Ishikawa (cell line): ENCODE measurements around the gene PTPRD.

Experiments used
- CEBPB ChIP-seq: IDR thresholded peaks from 2 replicates; pipeline ENCODE4 v1.6.1; 2012
- CREB1 ChIP-seq: IDR thresholded peaks from 2 replicates; pipeline ENCODE4 v1.6.1; 2012; ENCODE audit warnings: low read depth
- EGR1 ChIP-seq: IDR thresholded peaks from 2 replicates; pipeline ENCODE4 v1.6.1; 2012
- EP300 ChIP-seq: IDR thresholded peaks from 2 replicates; pipeline ENCODE4 v1.6.1; 2012; ENCODE audit warnings: borderline replicate concordance
- FOXM1 ChIP-seq: IDR thresholded peaks from 2 replicates; pipeline ENCODE4 v1.6.1; 2012; ENCODE audit warnings: low read depth, borderline replicate concordance
- MAX ChIP-seq: IDR thresholded peaks from 2 replicates; pipeline ENCODE4 v1.6.1; 2012
- NFIC ChIP-seq: IDR thresholded peaks from 2 replicates; pipeline ENCODE4 v1.6.1; 2012
- RAD21 ChIP-seq: IDR thresholded peaks from 2 replicates; pipeline ENCODE4 v1.6.1; 2012; ENCODE audit warnings: low read depth
- REST ChIP-seq: IDR thresholded peaks from 2 replicates; pipeline ENCODE4 v1.6.1; 2012; ENCODE audit warnings: low read depth, mild to moderate bottlenecking
- TAF1 ChIP-seq: IDR thresholded peaks from 2 replicates; pipeline ENCODE4 v1.6.1; 2012; ENCODE audit warnings: low read depth, mild to moderate bottlenecking
- TCF12 ChIP-seq: IDR thresholded peaks from 2 replicates; pipeline ENCODE4 v1.6.1; 2012; ENCODE audit warnings: low read depth
- TEAD4 ChIP-seq: IDR thresholded peaks from 2 replicates; pipeline ENCODE4 v1.6.1; 2012
- USF1 ChIP-seq: IDR thresholded peaks from 2 replicates; pipeline ENCODE4 v1.6.1; 2012
- YY1 ChIP-seq: IDR thresholded peaks from 2 replicates; pipeline ENCODE4 v1.6.1; 2012; ENCODE audit warnings: low read depth
- ZBTB7A ChIP-seq: IDR thresholded peaks from 2 replicates; pipeline ENCODE4 v1.6.1; 2012; ENCODE audit warnings: low read depth

Gene PTPRD

GRCh38 chr9:8637626-8638025, 1975.2 kb downstream of the PTPRD start:
- TF ChIP-seq TCF12 (no peak), RAD21 (no peak), EP300 (no peak), YY1 (no peak), MAX (no peak), ZBTB7A (no peak), USF1 (no peak)

GRCh38 chr9:8633784-8634183, 1979.0 kb downstream of the PTPRD start:
- TF ChIP-seq REST (no peak), FOXM1 (no peak), CREB1 (no peak), EP300 (no peak), MAX (no peak), TAF1 (no peak), TCF12 (no peak), NFIC (no peak), TEAD4 (no peak)

- TF ChIP-seq FOXM1 (no peak), CREB1 (no peak), MAX (no peak), USF1 (no peak), REST (no peak), ZBTB7A (no peak), TAF1 (no peak), TEAD4 (no peak), NFIC (no peak), YY1 (no peak), TCF12 (no peak), EP300 (no peak), RAD21 (no peak), EGR1 (no peak), CEBPB (no peak)
These were observed 1980.3 kb downstream of the PTPRD start for GRCh38 chr9:8632493-8632892.

- no peak for TF ChIP-seq CREB1
- TF ChIP-seq NFIC: no peak
- TF ChIP-seq TCF12: no peak
- TF ChIP-seq ZBTB7A: no peak
- no peak for TF ChIP-seq EGR1
- TF ChIP-seq RAD21: no peak
- no peak for TF ChIP-seq FOXM1
- TF ChIP-seq EP300: no peak
- TF ChIP-seq TAF1: no peak
- TF ChIP-seq USF1: no peak
These were observed 1984.0 kb downstream of the PTPRD start for GRCh38 chr9:8628791-8629190.

GRCh38 chr9:8627976-8628679, 1984.7 kb downstream of the PTPRD start:
- TF ChIP-seq TCF12: no peak
- TF ChIP-seq FOXM1: no peak
- TF ChIP-seq EGR1: no peak
- TF ChIP-seq RAD21: no peak
- no peak for TF ChIP-seq USF1
- no peak for TF ChIP-seq EP300
- no peak for TF ChIP-seq CREB1
- TF ChIP-seq ZBTB7A: no peak
- TF ChIP-seq YY1: no peak
- no peak for TF ChIP-seq REST
- no peak for TF ChIP-seq TAF1
